DOHH2 (cell line): Measurements from ENCODE around the gene CGNL1.

Source experiments
- H3F3A ChIP-seq: fragments of 200-600 bp; sonication (generic), shearing (Covaris generic); 2 replicates; pipeline ENCODE4 v1.6.0; 2016; ENCODE audit warnings: antibody characterized with exemption, mild to moderate bottlenecking; ENCODE audit not compliant: control insufficient read depth, insufficient read depth
- H3K27ac ChIP-seq: fragments of 200-600 bp; sonication (generic); 2 replicates; pipeline ENCODE4 v1.5.1; 2014; ENCODE audit warnings: low read depth, mild to moderate bottlenecking, low read length, moderate library complexity
- H3K27me3 ChIP-seq: fragments of 200-600 bp; sonication (generic); 2 replicates; pipeline ENCODE4 v1.6.1; 2014; ENCODE audit warnings: mild to moderate bottlenecking, low read length, mixed read lengths; ENCODE audit not compliant: control insufficient read depth
- H3K36me3 ChIP-seq: fragments of 200-600 bp; sonication (generic); 2 replicates; pipeline ENCODE4 v1.6.1; 2014; ENCODE audit warnings: mild to moderate bottlenecking, low read length, moderate library complexity, mixed read lengths; ENCODE audit not compliant: control insufficient read depth
- H3K4me1 ChIP-seq: fragments of 200-600 bp; sonication (generic); 2 replicates; pipeline ENCODE4 v1.6.1; 2014; ENCODE audit warnings: mild to moderate bottlenecking, low read length, mixed read lengths; ENCODE audit not compliant: control insufficient read depth
- H3K4me2 ChIP-seq: fragments of 200-600 bp; sonication (generic); 2 replicates; pipeline ENCODE4 v1.6.0; 2014; ENCODE audit warnings: mild to moderate bottlenecking, low read length, moderate library complexity
- H3K4me3 ChIP-seq: fragments of 200-600 bp; sonication (generic); 2 replicates; pipeline ENCODE4 v1.5.1; 2014; ENCODE audit warnings: mild to moderate bottlenecking, low read length, mixed read lengths
- H3K79me2 ChIP-seq: fragments of 200-600 bp; sonication (generic); 2 replicates; pipeline ENCODE4 v1.6.1; 2014; ENCODE audit warnings: mild to moderate bottlenecking, low read length, mixed read lengths; ENCODE audit not compliant: control insufficient read depth
- H3K9me2 ChIP-seq: fragments of 200-600 bp; sonication (generic); replicated peaks from 2 replicates; pipeline ENCODE4 v1.6.1; 2014; ENCODE audit warnings: mild to moderate bottlenecking, low read length, mixed read lengths; ENCODE audit not compliant: control insufficient read depth
- H3K9me3 ChIP-seq: fragments of 200-600 bp; sonication (generic); 2 replicates; pipeline ENCODE4 v1.6.1; 2014; ENCODE audit warnings: antibody characterized with exemption, low read length, mixed read lengths; ENCODE audit not compliant: control insufficient read depth, insufficient read depth
- H4K20me1 ChIP-seq: fragments of 200-600 bp; sonication (generic); 2 replicates; pipeline ENCODE4 v1.6.0; 2014; ENCODE audit warnings: low read depth, mild to moderate bottlenecking, antibody characterized with exemption, low read length, moderate library complexity; ENCODE audit not compliant: control insufficient read depth, insufficient read depth
- EZH2phosphoT487 ChIP-seq: fragments of 200-600 bp; sonication (generic); IDR thresholded peaks from 2 replicates; pipeline ENCODE4 v1.6.1; 2017; ENCODE audit warnings: borderline replicate concordance, mild to moderate bottlenecking, antibody characterized with exemption, low read length, moderate library complexity, mixed read lengths
- TF ChIP-seq, protein P1 (sequence below): fragments of 200-600 bp; sonication (generic); IDR thresholded peaks from one replicate; pipeline ENCODE4 v1.5.1; 2014; ENCODE audit warnings: antibody characterized with exemption, mild to moderate bottlenecking, low read depth, low read length; ENCODE audit not compliant: poor library complexity, severe bottlenecking

CGNL1 gene

DNA sequence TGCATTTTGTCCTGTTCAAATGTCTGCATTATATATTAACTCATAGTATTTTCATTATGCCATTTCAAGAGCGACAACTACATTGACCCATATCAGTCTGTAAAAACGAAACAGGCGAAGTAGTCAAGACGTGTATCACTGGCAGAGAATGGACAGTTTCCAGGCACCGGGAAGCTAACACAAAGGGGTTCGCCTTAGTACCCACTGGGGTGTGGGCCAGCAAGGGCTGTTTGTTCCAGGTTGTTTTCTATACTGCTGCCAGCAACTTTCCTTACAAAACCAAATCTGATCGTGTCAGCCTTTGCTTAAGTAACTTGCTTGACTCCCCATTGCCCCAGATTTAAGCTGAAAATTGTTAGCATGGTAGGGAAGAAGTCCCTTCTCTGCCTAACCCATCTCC, 87.1 kb downstream of the CGNL1 start:
- Histone ChIP-seq H3K4me1 (no peaks in the 10 kb centered on the region), H3K9me2 (no peaks in the 10 kb centered on the region), H3K27me3 (peaks cover 11% of the 10 kb centered on the region; the same call in 1 of the 2 replicates), H3K4me3 (no peak overlapping the region), H3F3A (no peaks in the 10 kb centered on the region), H3K27ac (no peak overlapping the region), H4K20me1 (no peaks in the 10 kb centered on the region), H3K9me3 (no peaks in the 10 kb centered on the region), H3K79me2 (no peaks in the 10 kb centered on the region), H3K36me3 (no peaks in the 10 kb centered on the region), H3K4me2 (no peak overlapping the region)
- no peak for TF ChIP-seq EZH2phosphoT487
- TF ChIP-seq, protein P1, sequence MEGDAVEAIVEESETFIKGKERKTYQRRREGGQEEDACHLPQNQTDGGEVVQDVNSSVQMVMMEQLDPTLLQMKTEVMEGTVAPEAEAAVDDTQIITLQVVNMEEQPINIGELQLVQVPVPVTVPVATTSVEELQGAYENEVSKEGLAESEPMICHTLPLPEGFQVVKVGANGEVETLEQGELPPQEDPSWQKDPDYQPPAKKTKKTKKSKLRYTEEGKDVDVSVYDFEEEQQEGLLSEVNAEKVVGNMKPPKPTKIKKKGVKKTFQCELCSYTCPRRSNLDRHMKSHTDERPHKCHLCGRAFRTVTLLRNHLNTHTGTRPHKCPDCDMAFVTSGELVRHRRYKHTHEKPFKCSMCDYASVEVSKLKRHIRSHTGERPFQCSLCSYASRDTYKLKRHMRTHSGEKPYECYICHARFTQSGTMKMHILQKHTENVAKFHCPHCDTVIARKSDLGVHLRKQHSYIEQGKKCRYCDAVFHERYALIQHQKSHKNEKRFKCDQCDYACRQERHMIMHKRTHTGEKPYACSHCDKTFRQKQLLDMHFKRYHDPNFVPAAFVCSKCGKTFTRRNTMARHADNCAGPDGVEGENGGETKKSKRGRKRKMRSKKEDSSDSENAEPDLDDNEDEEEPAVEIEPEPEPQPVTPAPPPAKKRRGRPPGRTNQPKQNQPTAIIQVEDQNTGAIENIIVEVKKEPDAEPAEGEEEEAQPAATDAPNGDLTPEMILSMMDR: no peak

DNA sequence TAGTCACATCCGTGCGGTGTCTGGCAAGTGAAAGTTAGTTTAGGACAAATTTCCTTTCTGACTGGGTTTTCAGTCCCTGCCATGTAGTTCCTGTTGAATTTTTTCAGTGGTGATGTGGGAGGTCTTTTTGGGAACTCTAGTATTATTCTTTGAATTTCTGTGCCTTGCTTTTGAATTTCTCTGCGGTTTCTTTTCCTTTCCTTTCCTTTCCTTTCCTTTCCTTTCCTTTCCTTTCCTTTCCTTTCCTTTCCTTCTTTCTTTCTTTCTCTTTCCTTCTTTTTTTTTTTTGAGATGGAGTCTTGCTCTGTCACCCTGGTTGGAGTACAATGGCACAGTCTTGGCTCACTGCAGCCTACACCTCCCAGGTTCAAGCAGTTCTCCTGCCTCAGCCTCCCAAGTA, 88.2 kb downstream of the CGNL1 start:
- no peaks in the 10 kb centered on the region for H3K36me3 ChIP-seq

DNA sequence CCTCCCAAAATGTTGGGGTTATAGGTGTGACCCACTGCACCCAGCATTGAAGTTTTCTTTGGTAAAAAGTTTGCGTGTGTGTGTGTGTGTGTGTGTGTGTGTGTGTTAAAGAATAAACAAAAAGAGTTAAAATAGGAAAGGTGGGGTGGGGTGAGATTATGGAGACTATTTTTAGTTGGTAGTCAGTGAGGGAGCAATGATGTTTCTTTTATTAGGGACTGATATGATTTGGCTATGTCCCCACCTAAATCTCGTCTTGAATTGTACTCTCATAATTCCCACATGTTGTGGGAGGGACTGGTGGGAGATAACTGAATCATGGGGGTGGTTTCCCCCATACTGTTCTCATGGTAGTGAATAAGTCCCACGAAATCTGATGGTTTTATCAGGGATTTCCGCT, 92.2 kb downstream of the CGNL1 start:
- Histone ChIP-seq H3F3A (no peaks in the 10 kb centered on the region), H3K27ac (no peak overlapping the region), H3K9me3 (no peaks in the 10 kb centered on the region), H3K4me3 (no peak overlapping the region), H3K36me3 (no peaks in the 10 kb centered on the region), H3K27me3 (peaks cover 25% of the 10 kb centered on the region), H3K9me2 (no peaks in the 10 kb centered on the region), H3K4me2 (no peak overlapping the region), H3K4me1 (no peaks in the 10 kb centered on the region), H4K20me1 (no peaks in the 10 kb centered on the region), H3K79me2 (no peaks in the 10 kb centered on the region)
- no peak for TF ChIP-seq EZH2phosphoT487
- TF ChIP-seq, protein P1: no peak

More for the DNA sequence above, 88.2 kb downstream of the CGNL1 start:
- no peaks in the 10 kb centered on the region for H3K4me1 ChIP-seq
- H3K4me3 ChIP-seq: no peak overlapping the region
- no peaks in the 10 kb centered on the region for H3F3A ChIP-seq
- no peak for TF ChIP-seq EZH2phosphoT487
- TF ChIP-seq, protein P1: no peak
- H3K27me3 ChIP-seq: peaks cover 11% of the 10 kb centered on the region
- no peaks in the 10 kb centered on the region for H4K20me1 ChIP-seq
- no peaks in the 10 kb centered on the region for H3K9me2 ChIP-seq
- H3K27ac ChIP-seq: no peak overlapping the region
- H3K4me2 ChIP-seq: no peak overlapping the region
- H3K9me3 ChIP-seq: no peaks in the 10 kb centered on the region
- no peaks in the 10 kb centered on the region for H3K79me2 ChIP-seq

DNA sequence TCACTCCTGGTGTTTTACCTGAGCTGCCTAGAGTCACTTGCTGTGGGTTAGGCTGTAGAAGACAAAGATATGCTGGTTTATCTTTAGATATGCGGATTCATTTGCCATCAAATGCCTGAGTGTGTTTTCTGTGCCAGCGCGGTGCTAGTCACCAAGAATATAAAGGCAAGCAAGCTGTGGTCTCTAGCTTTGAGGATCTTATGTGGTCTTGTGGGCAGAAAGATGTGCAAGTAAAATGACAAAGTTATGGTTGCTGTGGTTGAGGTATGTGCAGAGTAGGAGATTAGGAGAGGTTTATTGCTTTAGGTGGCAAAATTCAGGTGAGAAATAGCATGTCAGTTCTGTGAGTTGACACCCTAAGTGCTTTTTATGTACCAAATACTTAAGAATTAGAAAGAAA, 94.2 kb downstream of the CGNL1 start:
- Histone ChIP-seq H3F3A (no peaks in the 10 kb centered on the region), H3K4me3 (no peak overlapping the region), H3K79me2 (no peaks in the 10 kb centered on the region), H3K4me2 (no peak overlapping the region), H3K4me1 (no peaks in the 10 kb centered on the region), H3K9me3 (no peaks in the 10 kb centered on the region), H3K27ac (no peak overlapping the region), H3K9me2 (no peaks in the 10 kb centered on the region), H4K20me1 (no peaks in the 10 kb centered on the region), H3K36me3 (no peaks in the 10 kb centered on the region), H3K27me3 (peaks cover 25% of the 10 kb centered on the region)
- TF ChIP-seq, protein P1: no peak
- no peak for TF ChIP-seq EZH2phosphoT487
